Neural cell (in vitro differentiated cells): Measurements from ENCODE around the gene PRMT5. TPM values are rescaled to one million over a fixed set of nuclear protein-coding genes. Genes with fewer than 3 reads are reported as not detected.

ENCODE experiments used
- H2AFZ ChIP-seq: fragments of 200-600, 300-800 bp; sonication (generic), shearing (Covaris generic); 2 replicates; pipeline ENCODE4 v1.6.0; 2014; ENCODE audit warnings: low read depth, mild to moderate bottlenecking, antibody characterized with exemption, low read length, moderate library complexity
- H3F3A ChIP-seq: fragments of 200-600 bp; shearing (Covaris generic); 2 replicates; pipeline ENCODE4 v1.6.1; 2016; ENCODE audit warnings: mild to moderate bottlenecking, moderate library complexity, mixed read lengths, antibody characterized with exemption, low read length; ENCODE audit not compliant: insufficient read depth, poor library complexity, severe bottlenecking
- H3K27ac ChIP-seq: fragments of 200-600, 300-800 bp; sonication (generic), shearing (Covaris generic); 2 replicates; pipeline ENCODE4 v1.5.1; 2014; ENCODE audit warnings: mild to moderate bottlenecking, low read length, moderate library complexity
- H3K27me3 ChIP-seq: fragments of 300-800, 200-600 bp; sonication (generic), shearing (Covaris generic); 2 replicates; pipeline ENCODE4 v1.6.0; 2014; ENCODE audit warnings: mild to moderate bottlenecking, low read depth, low read length, moderate library complexity; ENCODE audit not compliant: insufficient read depth
- H3K36me3 ChIP-seq: fragments of 300-800, 200-600 bp; sonication (generic), shearing (Covaris generic); 2 replicates; pipeline ENCODE4 v1.5.1; 2014; ENCODE audit warnings: mild to moderate bottlenecking, antibody characterized with exemption, low read length, moderate library complexity; ENCODE audit not compliant: insufficient read depth
- H3K4me2 ChIP-seq: fragments of 300-800, 200-600 bp; sonication (generic), shearing (Covaris generic); 2 replicates; pipeline ENCODE4 v1.6.0; 2014; ENCODE audit warnings: mild to moderate bottlenecking, low read length
- H3K4me3 ChIP-seq: fragments of 300-800, 200-600 bp; sonication (generic), shearing (Covaris generic); 2 replicates; pipeline ENCODE4 v1.5.1; 2014; ENCODE audit warnings: mild to moderate bottlenecking, low read length, moderate library complexity
- H3K79me2 ChIP-seq: fragments of 200-600 bp; shearing (Covaris generic); replicated peaks from 2 replicates; pipeline ENCODE4 v1.6.0; 2014; ENCODE audit warnings: mild to moderate bottlenecking, low read length, moderate library complexity; ENCODE audit not compliant: insufficient read depth
- H3K9ac ChIP-seq: fragments of 300-800, 200-600 bp; sonication (generic), shearing (Covaris generic); 2 replicates; pipeline ENCODE4 v1.6.1; 2016; ENCODE audit warnings: mild to moderate bottlenecking, low read length, mixed read lengths
- H3K9me2 ChIP-seq: fragments of 200-600 bp; shearing (Covaris generic); 2 replicates; pipeline ENCODE4 v1.6.1; 2016; ENCODE audit warnings: mild to moderate bottlenecking, low read length, mixed read lengths; ENCODE audit not compliant: insufficient read depth
- H3K9me3 ChIP-seq: fragments of 200-600, 300-800 bp; sonication (generic), shearing (Covaris generic); 2 replicates; pipeline ENCODE4 v1.6.1; 2016; ENCODE audit warnings: mild to moderate bottlenecking, mixed run types, low read length, moderate library complexity, mixed read lengths
- H4K20me1 ChIP-seq: fragments of 200-600 bp; shearing (Covaris generic); 2 replicates; pipeline ENCODE4 v1.6.1; 2016; ENCODE audit warnings: mild to moderate bottlenecking, mixed run types; ENCODE audit not compliant: insufficient read depth
- EP300 ChIP-seq: fragments of 450-650 bp; conservative IDR thresholded peaks from 2 replicates; pipeline ENCODE4 v1.6.1; 2014; ENCODE audit warnings: antibody characterized with exemption, mild to moderate bottlenecking, moderate library complexity; ENCODE audit not compliant: poor library complexity, severe bottlenecking
- EZH2 ChIP-seq: fragments of 200-600, 300-800 bp; shearing (Covaris generic), sonication (generic); IDR thresholded peaks from 2 replicates; pipeline ENCODE4 v1.6.1; 2014; ENCODE audit warnings: antibody characterized with exemption, low read length, borderline replicate concordance, mild to moderate bottlenecking; ENCODE audit not compliant: insufficient read depth, poor library complexity, severe bottlenecking
- MXI1 ChIP-seq: fragments of 450-650 bp; conservative IDR thresholded peaks from 2 replicates; pipeline ENCODE4 v1.6.1; 2014; ENCODE audit warnings: antibody characterized with exemption, mild to moderate bottlenecking; ENCODE audit not compliant: poor library complexity, severe bottlenecking
- POLR2AphosphoS5 ChIP-seq: IDR thresholded peaks from 2 replicates; pipeline ENCODE4 v1.6.1; 2012
- RAD21 ChIP-seq: fragments of 450-650 bp; conservative IDR thresholded peaks from 2 replicates; pipeline ENCODE4 v1.6.1; 2014; ENCODE audit warnings: antibody characterized with exemption, mild to moderate bottlenecking, moderate library complexity
- SMC3 ChIP-seq: fragments of 450-650 bp; conservative IDR thresholded peaks from 2 replicates; pipeline ENCODE4 v1.6.1; 2014; ENCODE audit warnings: antibody characterized with exemption, mild to moderate bottlenecking, moderate library complexity; ENCODE audit not compliant: poor library complexity
- TAF1 ChIP-seq: IDR thresholded peaks from 2 replicates; pipeline ENCODE4 v1.6.1; 2012; ENCODE audit warnings: low read depth
- polyA plus RNA-seq: library from polyadenylated mRNA; depleted of rRNA; stranded (reverse); fragments of >200 nt; gene quantifications from 2 replicates; pipeline ENCODE4 v1.2.3, GENCODE V29; 2014
- TF ChIP-seq, protein P1 (sequence below): fragments of 450-650 bp; IDR thresholded peaks from 2 replicates; pipeline ENCODE4 v1.5.1; 2014; ENCODE audit warnings: antibody characterized with exemption, mild to moderate bottlenecking, moderate library complexity; ENCODE audit not compliant: poor library complexity, severe bottlenecking
- TF ChIP-seq, protein P2 (sequence below): IDR thresholded peaks from 2 replicates; pipeline ENCODE4 v1.6.1; 2012; ENCODE audit warnings: borderline replicate concordance

The PRMT5 gene
- polyA plus RNA-seq, 1 donor from 2014 or later, result 102 TPM

DNA sequence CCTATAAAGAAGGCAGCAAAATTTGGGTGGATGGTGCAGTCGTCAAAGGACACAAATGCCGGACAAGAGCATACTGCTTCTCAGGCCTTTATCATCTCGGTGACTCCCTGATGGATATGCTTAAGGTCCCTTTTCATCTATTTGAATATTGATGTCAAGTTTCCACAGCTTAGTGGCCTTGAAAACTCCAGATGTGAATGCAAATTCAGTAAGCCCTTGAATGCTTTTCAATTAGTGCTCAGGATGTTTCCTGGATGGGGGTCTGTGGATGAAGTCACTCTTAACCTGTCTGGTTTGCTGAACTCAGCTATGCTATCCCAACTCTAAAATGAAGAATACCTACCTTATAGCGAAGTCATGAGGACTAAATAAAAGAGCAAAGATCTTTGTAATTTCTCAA, 35.5 kb downstream of the PRMT5 start:
- Histone ChIP-seq H3K9me2 (no peaks in the 10 kb centered on the region), H3K4me2 (no peak overlapping the region), H3K27ac (no peak overlapping the region), H3F3A (no peaks in the 10 kb centered on the region), H4K20me1 (no peaks in the 10 kb centered on the region), H3K9ac (no peak overlapping the region), H3K27me3 (no peaks in the 10 kb centered on the region), H2AFZ (no peak overlapping the region), H3K79me2 (no peaks in the 10 kb centered on the region), H3K36me3 (no peaks in the 10 kb centered on the region), H3K4me3 (no peak overlapping the region), H3K9me3 (no peaks in the 10 kb centered on the region)
- no peak for TF ChIP-seq SMC3
- no peak for TF ChIP-seq POLR2AphosphoS5
- TF ChIP-seq, protein P1, sequence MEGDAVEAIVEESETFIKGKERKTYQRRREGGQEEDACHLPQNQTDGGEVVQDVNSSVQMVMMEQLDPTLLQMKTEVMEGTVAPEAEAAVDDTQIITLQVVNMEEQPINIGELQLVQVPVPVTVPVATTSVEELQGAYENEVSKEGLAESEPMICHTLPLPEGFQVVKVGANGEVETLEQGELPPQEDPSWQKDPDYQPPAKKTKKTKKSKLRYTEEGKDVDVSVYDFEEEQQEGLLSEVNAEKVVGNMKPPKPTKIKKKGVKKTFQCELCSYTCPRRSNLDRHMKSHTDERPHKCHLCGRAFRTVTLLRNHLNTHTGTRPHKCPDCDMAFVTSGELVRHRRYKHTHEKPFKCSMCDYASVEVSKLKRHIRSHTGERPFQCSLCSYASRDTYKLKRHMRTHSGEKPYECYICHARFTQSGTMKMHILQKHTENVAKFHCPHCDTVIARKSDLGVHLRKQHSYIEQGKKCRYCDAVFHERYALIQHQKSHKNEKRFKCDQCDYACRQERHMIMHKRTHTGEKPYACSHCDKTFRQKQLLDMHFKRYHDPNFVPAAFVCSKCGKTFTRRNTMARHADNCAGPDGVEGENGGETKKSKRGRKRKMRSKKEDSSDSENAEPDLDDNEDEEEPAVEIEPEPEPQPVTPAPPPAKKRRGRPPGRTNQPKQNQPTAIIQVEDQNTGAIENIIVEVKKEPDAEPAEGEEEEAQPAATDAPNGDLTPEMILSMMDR, result no peak
- TF ChIP-seq MXI1, result no peak
- TF ChIP-seq EZH2, result no peak
- TF ChIP-seq TAF1, result no peak
- no peak for TF ChIP-seq RAD21
- TF ChIP-seq EP300, result no peak
- TF ChIP-seq, protein P2, sequence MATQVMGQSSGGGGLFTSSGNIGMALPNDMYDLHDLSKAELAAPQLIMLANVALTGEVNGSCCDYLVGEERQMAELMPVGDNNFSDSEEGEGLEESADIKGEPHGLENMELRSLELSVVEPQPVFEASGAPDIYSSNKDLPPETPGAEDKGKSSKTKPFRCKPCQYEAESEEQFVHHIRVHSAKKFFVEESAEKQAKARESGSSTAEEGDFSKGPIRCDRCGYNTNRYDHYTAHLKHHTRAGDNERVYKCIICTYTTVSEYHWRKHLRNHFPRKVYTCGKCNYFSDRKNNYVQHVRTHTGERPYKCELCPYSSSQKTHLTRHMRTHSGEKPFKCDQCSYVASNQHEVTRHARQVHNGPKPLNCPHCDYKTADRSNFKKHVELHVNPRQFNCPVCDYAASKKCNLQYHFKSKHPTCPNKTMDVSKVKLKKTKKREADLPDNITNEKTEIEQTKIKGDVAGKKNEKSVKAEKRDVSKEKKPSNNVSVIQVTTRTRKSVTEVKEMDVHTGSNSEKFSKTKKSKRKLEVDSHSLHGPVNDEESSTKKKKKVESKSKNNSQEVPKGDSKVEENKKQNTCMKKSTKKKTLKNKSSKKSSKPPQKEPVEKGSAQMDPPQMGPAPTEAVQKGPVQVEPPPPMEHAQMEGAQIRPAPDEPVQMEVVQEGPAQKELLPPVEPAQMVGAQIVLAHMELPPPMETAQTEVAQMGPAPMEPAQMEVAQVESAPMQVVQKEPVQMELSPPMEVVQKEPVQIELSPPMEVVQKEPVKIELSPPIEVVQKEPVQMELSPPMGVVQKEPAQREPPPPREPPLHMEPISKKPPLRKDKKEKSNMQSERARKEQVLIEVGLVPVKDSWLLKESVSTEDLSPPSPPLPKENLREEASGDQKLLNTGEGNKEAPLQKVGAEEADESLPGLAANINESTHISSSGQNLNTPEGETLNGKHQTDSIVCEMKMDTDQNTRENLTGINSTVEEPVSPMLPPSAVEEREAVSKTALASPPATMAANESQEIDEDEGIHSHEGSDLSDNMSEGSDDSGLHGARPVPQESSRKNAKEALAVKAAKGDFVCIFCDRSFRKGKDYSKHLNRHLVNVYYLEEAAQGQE, result no peak

DNA sequence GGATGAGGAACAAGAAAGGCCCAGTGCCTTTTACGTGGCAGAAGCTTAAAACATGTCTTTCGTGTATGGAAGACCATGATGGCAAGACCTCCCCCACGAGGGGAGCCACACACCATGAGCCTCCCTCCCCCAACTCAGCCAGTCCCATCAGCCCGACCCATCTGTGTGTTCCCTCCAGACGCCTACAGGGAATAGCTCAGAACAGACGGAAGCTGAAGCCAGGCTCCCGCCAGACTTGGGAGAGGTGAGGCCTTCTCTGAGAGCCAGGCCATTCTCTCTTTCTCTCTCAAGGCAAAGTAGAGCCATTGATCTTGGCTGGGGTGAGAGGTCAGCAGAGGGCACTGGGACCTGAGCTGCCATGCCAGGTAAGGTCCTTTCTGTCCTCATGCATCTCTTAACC, 36.7 kb downstream of the PRMT5 start:
- Histone ChIP-seq H3K9me3 (no peaks in the 10 kb centered on the region), H3K4me2 (no peak overlapping the region), H3F3A (no peaks in the 10 kb centered on the region), H3K79me2 (no peaks in the 10 kb centered on the region), H3K4me3 (no peak overlapping the region), H3K9ac (no peak overlapping the region), H3K27me3 (no peaks in the 10 kb centered on the region), H3K9me2 (no peaks in the 10 kb centered on the region), H4K20me1 (no peaks in the 10 kb centered on the region), H2AFZ (no peak overlapping the region), H3K27ac (no peak overlapping the region), H3K36me3 (no peaks in the 10 kb centered on the region)
- TF ChIP-seq, protein P2, result no peak
- TF ChIP-seq, protein P1, result no peak
